Measurements from ENCODE around the gene ZNF582. TPM values are rescaled to one million over a fixed set of nuclear protein-coding genes. Genes with fewer than 3 reads are reported as not detected.

The ZNF582 gene
- total and polyA plus RNA-seq, 2 experiments from 2014 or later: 3.9 to 4.1 TPM

- Histone ChIP-seq H3K27ac (ENCODE audit: low read depth) (no peak overlapping the region), H3K27me3 (ENCODE audit: insufficient read depth) (no peaks in the 10 kb centered on the region), H3K4me3 (no peak overlapping the region), H2AFZ (no peak overlapping the region), H3F3A (replicated peaks; ENCODE audit: low read depth) (peaks cover 4% of the 10 kb centered on the region; the same call in 1 of the 2 replicates), H3K4me1 (ENCODE audit: insufficient read depth) (peaks cover 9% of the 10 kb centered on the region), H4K20me1 (replicated peaks; ENCODE audit: insufficient read depth) (no peaks in the 10 kb centered on the region), H3K9me2 (ENCODE audit: insufficient read depth) (no peaks in the 10 kb centered on the region), H3K79me2 (replicated peaks; ENCODE audit: insufficient read depth) (no peaks in the 10 kb centered on the region), H3K36me3 (ENCODE audit: insufficient read depth) (no peaks in the 10 kb centered on the region), H3K4me2 (no peak overlapping the region)
- Mint-ChIP-seq H3K9me3 (no peaks in the 10 kb centered on the region; the same call in 1 of the 3 replicates), H3K27ac (no peak overlapping the region), H3K4me1 (peaks cover 12% of the 10 kb centered on the region; the same call in 2 of the 3 replicates), H3K4me3 (no peak overlapping the region), H3K27me3 (ENCODE audit: insufficient read depth, low read depth, poor library complexity) (no peaks in the 10 kb centered on the region), H3K36me3 (ENCODE audit: low read depth) (peaks cover 24% of the 10 kb centered on the region)
- DNase-seq (ENCODE audit: low spot score) (no peak), ATAC-seq (no peak)
- TF ChIP-seq EZH2phosphoT487 (IDR thresholded peaks at IDR 0.05; ENCODE audit: unreplicated experiment) (no peak), POLR2AphosphoS5 (IDR thresholded peaks at IDR 0.05; ENCODE audit: low read depth) (no peak), ZNF462 (CRISPR knock-in tag; IDR thresholded peaks at IDR 0.05) (no peak), ZNF114 (CRISPR knock-in tag; IDR thresholded peaks at IDR 0.05) (no peak), JUNB (IDR thresholded peaks at IDR 0.05; ENCODE audit: unreplicated experiment) (no peak), ZNF331 (CRISPR knock-in tag; IDR thresholded peaks at IDR 0.05; ENCODE audit: low read depth) (no peak), NANOG (IDR thresholded peaks at IDR 0.05; ENCODE audit: borderline replicate concordance) (no peak), STAT1 (IDR thresholded peaks at IDR 0.05; ENCODE audit: unreplicated experiment) (no peak), CREB1 (CRISPR knock-in tag; IDR thresholded peaks at IDR 0.05; ENCODE audit: low read depth) (no peak)
- TF ChIP-seq, protein P1, sequence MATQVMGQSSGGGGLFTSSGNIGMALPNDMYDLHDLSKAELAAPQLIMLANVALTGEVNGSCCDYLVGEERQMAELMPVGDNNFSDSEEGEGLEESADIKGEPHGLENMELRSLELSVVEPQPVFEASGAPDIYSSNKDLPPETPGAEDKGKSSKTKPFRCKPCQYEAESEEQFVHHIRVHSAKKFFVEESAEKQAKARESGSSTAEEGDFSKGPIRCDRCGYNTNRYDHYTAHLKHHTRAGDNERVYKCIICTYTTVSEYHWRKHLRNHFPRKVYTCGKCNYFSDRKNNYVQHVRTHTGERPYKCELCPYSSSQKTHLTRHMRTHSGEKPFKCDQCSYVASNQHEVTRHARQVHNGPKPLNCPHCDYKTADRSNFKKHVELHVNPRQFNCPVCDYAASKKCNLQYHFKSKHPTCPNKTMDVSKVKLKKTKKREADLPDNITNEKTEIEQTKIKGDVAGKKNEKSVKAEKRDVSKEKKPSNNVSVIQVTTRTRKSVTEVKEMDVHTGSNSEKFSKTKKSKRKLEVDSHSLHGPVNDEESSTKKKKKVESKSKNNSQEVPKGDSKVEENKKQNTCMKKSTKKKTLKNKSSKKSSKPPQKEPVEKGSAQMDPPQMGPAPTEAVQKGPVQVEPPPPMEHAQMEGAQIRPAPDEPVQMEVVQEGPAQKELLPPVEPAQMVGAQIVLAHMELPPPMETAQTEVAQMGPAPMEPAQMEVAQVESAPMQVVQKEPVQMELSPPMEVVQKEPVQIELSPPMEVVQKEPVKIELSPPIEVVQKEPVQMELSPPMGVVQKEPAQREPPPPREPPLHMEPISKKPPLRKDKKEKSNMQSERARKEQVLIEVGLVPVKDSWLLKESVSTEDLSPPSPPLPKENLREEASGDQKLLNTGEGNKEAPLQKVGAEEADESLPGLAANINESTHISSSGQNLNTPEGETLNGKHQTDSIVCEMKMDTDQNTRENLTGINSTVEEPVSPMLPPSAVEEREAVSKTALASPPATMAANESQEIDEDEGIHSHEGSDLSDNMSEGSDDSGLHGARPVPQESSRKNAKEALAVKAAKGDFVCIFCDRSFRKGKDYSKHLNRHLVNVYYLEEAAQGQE (IDR thresholded peaks at IDR 0.05; ENCODE audit: unreplicated experiment): no peak
- TF ChIP-seq, protein P2, sequence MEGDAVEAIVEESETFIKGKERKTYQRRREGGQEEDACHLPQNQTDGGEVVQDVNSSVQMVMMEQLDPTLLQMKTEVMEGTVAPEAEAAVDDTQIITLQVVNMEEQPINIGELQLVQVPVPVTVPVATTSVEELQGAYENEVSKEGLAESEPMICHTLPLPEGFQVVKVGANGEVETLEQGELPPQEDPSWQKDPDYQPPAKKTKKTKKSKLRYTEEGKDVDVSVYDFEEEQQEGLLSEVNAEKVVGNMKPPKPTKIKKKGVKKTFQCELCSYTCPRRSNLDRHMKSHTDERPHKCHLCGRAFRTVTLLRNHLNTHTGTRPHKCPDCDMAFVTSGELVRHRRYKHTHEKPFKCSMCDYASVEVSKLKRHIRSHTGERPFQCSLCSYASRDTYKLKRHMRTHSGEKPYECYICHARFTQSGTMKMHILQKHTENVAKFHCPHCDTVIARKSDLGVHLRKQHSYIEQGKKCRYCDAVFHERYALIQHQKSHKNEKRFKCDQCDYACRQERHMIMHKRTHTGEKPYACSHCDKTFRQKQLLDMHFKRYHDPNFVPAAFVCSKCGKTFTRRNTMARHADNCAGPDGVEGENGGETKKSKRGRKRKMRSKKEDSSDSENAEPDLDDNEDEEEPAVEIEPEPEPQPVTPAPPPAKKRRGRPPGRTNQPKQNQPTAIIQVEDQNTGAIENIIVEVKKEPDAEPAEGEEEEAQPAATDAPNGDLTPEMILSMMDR (conservative IDR thresholded peaks at IDR 0.05; ENCODE audit: low read depth in 2 of 2): no peak
- TF ChIP-seq, protein P3, sequence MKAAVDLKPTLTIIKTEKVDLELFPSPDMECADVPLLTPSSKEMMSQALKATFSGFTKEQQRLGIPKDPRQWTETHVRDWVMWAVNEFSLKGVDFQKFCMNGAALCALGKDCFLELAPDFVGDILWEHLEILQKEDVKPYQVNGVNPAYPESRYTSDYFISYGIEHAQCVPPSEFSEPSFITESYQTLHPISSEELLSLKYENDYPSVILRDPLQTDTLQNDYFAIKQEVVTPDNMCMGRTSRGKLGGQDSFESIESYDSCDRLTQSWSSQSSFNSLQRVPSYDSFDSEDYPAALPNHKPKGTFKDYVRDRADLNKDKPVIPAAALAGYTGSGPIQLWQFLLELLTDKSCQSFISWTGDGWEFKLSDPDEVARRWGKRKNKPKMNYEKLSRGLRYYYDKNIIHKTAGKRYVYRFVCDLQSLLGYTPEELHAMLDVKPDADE (IDR thresholded peaks at IDR 0.05): no peak
These were observed 37.8 kb downstream of the ZNF582 start for GRCh38 chr19:56355517-56355916.

All from GM23338 (cell line).